ENCODE measurements around the gene SNED1.

Gene SNED1

GRCh38 chr2:240959214-240959940 is 39.0 kb upstream of the SNED1 start:
- H3K9ac ChIP-seq: no peak overlapping the region
- no peak overlapping the region for H3K4me3 ChIP-seq (ENCODE audit: low read depth, low read length)
- H3K27me3 ChIP-seq (ENCODE audit: control insufficient read depth, insufficient read depth, low read length): no peaks in the 10 kb centered on the region
- no peak for TF ChIP-seq CTCF (IDR thresholded peaks at IDR 0.05)
- H3K9me3 ChIP-seq (ENCODE audit: control insufficient read depth, low read length): no peaks in the 10 kb centered on the region
- no peak overlapping the region for H3K27ac ChIP-seq
- no peaks in the 10 kb centered on the region for H3K79me2 ChIP-seq
- H3K4me1 ChIP-seq: peaks cover 35% of the 10 kb centered on the region
- no peak overlapping the region for H3K4me2 ChIP-seq (ENCODE audit: low read length)
- H3K36me3 ChIP-seq (ENCODE audit: control insufficient read depth, insufficient read depth, low read length): no peaks in the 10 kb centered on the region
- no peak overlapping the region for H2AFZ ChIP-seq

GRCh38 chr2:240959941-240960308 is 38.5 kb upstream of the SNED1 start:
- Histone ChIP-seq H3K36me3 (ENCODE audit: control insufficient read depth, insufficient read depth, low read length) (no peaks in the 10 kb centered on the region), H3K79me2 (no peaks in the 10 kb centered on the region), H3K27me3 (ENCODE audit: control insufficient read depth, insufficient read depth, low read length) (no peaks in the 10 kb centered on the region), H3K4me2 (ENCODE audit: low read length) (no peak overlapping the region), H2AFZ (peak overlapping the region; percentile 93), H3K4me3 (ENCODE audit: low read depth, low read length) (no peak overlapping the region), H3K27ac (no peak overlapping the region), H3K9me3 (ENCODE audit: control insufficient read depth, low read length) (no peaks in the 10 kb centered on the region), H3K4me1 (peaks cover 35% of the 10 kb centered on the region), H3K9ac (no peak overlapping the region)
- no peak for TF ChIP-seq CTCF (IDR thresholded peaks at IDR 0.05)

- H3K27ac ChIP-seq: peak overlapping the region; percentile 15
- H3K9me3 ChIP-seq (ENCODE audit: control insufficient read depth, low read length): no peaks in the 10 kb centered on the region
- peak overlapping the region; percentile 38 for H3K4me2 ChIP-seq (ENCODE audit: low read length)
- H2AFZ ChIP-seq: peak overlapping the region; percentile 93
- no peaks in the 10 kb centered on the region for H3K79me2 ChIP-seq
- no peaks in the 10 kb centered on the region for H3K27me3 ChIP-seq (ENCODE audit: control insufficient read depth, insufficient read depth, low read length)
- peaks cover 32% of the 10 kb centered on the region for H3K4me1 ChIP-seq
- no peak overlapping the region for H3K4me3 ChIP-seq (ENCODE audit: low read depth, low read length)
- H3K9ac ChIP-seq: no peak overlapping the region
- no peaks in the 10 kb centered on the region for H3K36me3 ChIP-seq (ENCODE audit: control insufficient read depth, insufficient read depth, low read length)
- TF ChIP-seq CTCF (IDR thresholded peaks at IDR 0.05): no peak
Measured at GRCh38 chr2:240960309-240960970, 38.0 kb upstream of the SNED1 start.

GRCh38 chr2:240960971-240961876 is 37.2 kb upstream of the SNED1 start:
- TF ChIP-seq CTCF (IDR thresholded peaks at IDR 0.05): no peak
- H2AFZ ChIP-seq: peak overlapping the region; percentile 93
- H3K27ac ChIP-seq: peak overlapping the region; percentile 93
- no peaks in the 10 kb centered on the region for H3K79me2 ChIP-seq
- no peaks in the 10 kb centered on the region for H3K9me3 ChIP-seq (ENCODE audit: control insufficient read depth, low read length)
- H3K4me3 ChIP-seq (ENCODE audit: low read depth, low read length): no peak overlapping the region
- no peak overlapping the region for H3K4me2 ChIP-seq (ENCODE audit: low read length)
- H3K4me1 ChIP-seq: peaks cover 32% of the 10 kb centered on the region
- no peaks in the 10 kb centered on the region for H3K36me3 ChIP-seq (ENCODE audit: control insufficient read depth, insufficient read depth, low read length)
- no peaks in the 10 kb centered on the region for H3K27me3 ChIP-seq (ENCODE audit: control insufficient read depth, insufficient read depth, low read length)
- H3K9ac ChIP-seq: no peak overlapping the region
